ENCODE results near the gene ZNF780B.

ZNF780B gene

DNA sequence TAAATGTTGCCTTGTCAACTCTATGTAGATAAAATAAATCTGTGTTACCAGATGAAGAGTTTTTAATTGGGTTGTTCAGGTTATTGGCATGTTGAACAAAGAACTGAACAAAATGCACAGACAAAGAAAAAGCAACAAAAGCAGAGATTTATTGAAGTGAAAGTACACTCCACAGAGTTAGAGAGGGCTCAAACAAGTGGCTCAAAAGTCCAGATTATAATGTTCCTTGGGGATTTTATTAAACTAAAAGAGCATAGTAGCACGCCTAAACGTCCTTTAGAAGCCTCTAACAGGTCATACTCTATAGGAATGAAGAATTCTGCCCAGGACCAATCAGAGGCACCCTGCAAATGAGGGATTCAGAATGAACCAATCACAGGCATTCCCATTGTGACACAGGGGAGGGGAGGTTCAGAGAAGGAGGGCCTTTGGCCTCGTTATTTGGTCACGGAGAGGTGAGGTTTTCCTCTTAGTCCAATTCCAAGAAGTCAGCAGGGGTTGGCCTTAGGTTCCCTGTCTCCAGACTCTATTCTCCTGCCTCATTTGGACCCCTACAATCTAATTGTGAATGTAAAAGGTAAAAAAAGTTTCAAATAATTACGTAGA lies 72.2 kb downstream of the ZNF780B start:
- no peak for DNase-seq (ENCODE audit: low read depth)
- TF ChIP-seq, protein P1, sequence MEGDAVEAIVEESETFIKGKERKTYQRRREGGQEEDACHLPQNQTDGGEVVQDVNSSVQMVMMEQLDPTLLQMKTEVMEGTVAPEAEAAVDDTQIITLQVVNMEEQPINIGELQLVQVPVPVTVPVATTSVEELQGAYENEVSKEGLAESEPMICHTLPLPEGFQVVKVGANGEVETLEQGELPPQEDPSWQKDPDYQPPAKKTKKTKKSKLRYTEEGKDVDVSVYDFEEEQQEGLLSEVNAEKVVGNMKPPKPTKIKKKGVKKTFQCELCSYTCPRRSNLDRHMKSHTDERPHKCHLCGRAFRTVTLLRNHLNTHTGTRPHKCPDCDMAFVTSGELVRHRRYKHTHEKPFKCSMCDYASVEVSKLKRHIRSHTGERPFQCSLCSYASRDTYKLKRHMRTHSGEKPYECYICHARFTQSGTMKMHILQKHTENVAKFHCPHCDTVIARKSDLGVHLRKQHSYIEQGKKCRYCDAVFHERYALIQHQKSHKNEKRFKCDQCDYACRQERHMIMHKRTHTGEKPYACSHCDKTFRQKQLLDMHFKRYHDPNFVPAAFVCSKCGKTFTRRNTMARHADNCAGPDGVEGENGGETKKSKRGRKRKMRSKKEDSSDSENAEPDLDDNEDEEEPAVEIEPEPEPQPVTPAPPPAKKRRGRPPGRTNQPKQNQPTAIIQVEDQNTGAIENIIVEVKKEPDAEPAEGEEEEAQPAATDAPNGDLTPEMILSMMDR (IDR thresholded peaks at IDR 0.05; ENCODE audit: low read depth, low read length) = no peak
- no peak for TF ChIP-seq POLR2A (IDR thresholded peaks at IDR 0.05; ENCODE audit: extremely low read depth, insufficient read length)
- no peak for TF ChIP-seq MYC (IDR thresholded peaks at IDR 0.05; ENCODE audit: low read depth, low read length)
- TF ChIP-seq, protein P2, sequence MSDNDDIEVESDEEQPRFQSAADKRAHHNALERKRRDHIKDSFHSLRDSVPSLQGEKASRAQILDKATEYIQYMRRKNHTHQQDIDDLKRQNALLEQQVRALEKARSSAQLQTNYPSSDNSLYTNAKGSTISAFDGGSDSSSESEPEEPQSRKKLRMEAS (IDR thresholded peaks at IDR 0.05; ENCODE audit: low read depth, low read length) = no peak
- no peak overlapping the region for H3K4me3 ChIP-seq (ENCODE audit: low read depth, low read length)

DNA sequence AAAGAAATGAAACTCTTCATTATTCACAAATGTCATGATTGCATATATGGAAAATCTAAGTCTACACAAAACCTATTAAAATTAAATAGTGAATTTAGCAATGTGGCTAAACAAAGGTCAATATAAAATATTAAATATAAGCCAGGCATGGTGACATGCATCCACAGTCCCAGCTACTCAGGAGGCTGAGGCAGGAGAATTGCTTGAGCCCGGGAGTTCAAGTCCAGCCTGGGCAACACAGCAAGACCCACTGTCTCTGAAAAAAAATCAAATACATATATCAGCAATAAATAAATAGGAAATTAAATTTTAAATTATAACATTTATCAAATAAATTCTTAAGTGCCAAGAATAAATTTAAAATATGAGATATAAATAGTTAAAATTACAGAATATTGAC lies 73.1 kb downstream of the ZNF780B start:
- TF ChIP-seq, protein P1 (IDR thresholded peaks at IDR 0.05; ENCODE audit: low read depth, low read length) = no peak
- TF ChIP-seq POLR2A (IDR thresholded peaks at IDR 0.05; ENCODE audit: extremely low read depth, insufficient read length) (no peak), MYC (IDR thresholded peaks at IDR 0.05; ENCODE audit: low read depth, low read length) (no peak)
- TF ChIP-seq, protein P2 (IDR thresholded peaks at IDR 0.05; ENCODE audit: low read depth, low read length) = no peak
- H3K4me3 ChIP-seq (ENCODE audit: low read depth, low read length) = no peak overlapping the region

More for the DNA sequence above, 73.1 kb downstream of the ZNF780B start:
- no peak for DNase-seq (ENCODE audit: low read depth)
